Nasal cavity respiratory epithelium epithelial cell of viscerocranial mucosa (primary cell): ENCODE measurements around the gene ERCC2. TPM values are rescaled to one million over a fixed set of nuclear protein-coding genes. Genes with fewer than 3 reads are reported as not detected.

Experiments
- total RNA-seq: library from RNA; depleted of rRNA; stranded (reverse); fragments of >200 nt; gene quantifications from 2 replicates; pipeline ENCODE4 v1.2.3, GENCODE V29; 2014

ERCC2 gene
- total RNA-seq, result 7.2 and 10.0 TPM in 2 replicates

GRCh38 chr19:45370410-45371204, at the start of gene ERCC2:
Gene ERCC2, minus strand, starts transcription at chr19:45370573. Its CDS starts 33 bp downstream, at chr19:45370540.

GRCh38 chr19:45406226-45407090, 36.1 kb upstream of the ERCC2 start, which contains the start of gene POLR1G:
Gene POLR1G, plus strand, starts transcription at chr19:45406644. Its CDS starts 53 bp downstream, at chr19:45406697.

GRCh38 chr19:45404557-45405434, 34.4 kb upstream of the ERCC2 start, which contains the start of gene PPP1R13L:
Gene PPP1R13L, minus strand, starts transcription at chr19:45405069. Its CDS starts 6,751 bp downstream, at chr19:45398318.

GRCh38 chr19:45340232-45340898, 30.0 kb downstream of the ERCC2 start, which contains the start of gene KLC3:
Gene KLC3, plus strand, starts transcription at chr19:45340750. Its CDS starts 4,792 bp downstream, at chr19:45345542.

GRCh38 chr19:45322744-45323281, 47.6 kb downstream of the ERCC2 start, which contains the start of gene CKM:
Gene CKM, minus strand, starts transcription at chr19:45322875. Its CDS starts 3,162 bp downstream, at chr19:45319713.

Other genes with a start within 250 kb of the ERCC2 start
- 0.34 and 0.93 TPM in 2 replicates for gene NKPD1, start 209.6 kb downstream of the ERCC2 start, total RNA-seq
- 7.9 and 8.2 TPM in 2 replicates for gene TRAPPC6A, start 192.3 kb downstream of the ERCC2 start, total RNA-seq
- gene BLOC1S3, start 191.8 kb downstream of the ERCC2 start, total RNA-seq, result 6.1 and 6.2 TPM in 2 replicates
- gene EXOC3L2, start 125.2 kb downstream of the ERCC2 start, total RNA-seq, result 0.07 TPM in 1 of 2 replicates, not detected in the other
- 6.8 and 40.3 TPM in 2 replicates for gene MARK4, start 119.3 kb downstream of the ERCC2 start, total RNA-seq
- not detected in 2 replicates for gene CKM, start 47.7 kb downstream of the ERCC2 start, total RNA-seq
- 60.3 and 96.0 TPM in 2 replicates for gene KLC3, start 29.8 kb downstream of the ERCC2 start, total RNA-seq
- 20.2 and 91.4 TPM in 2 replicates for gene PPP1R13L, start 34.5 kb upstream of the ERCC2 start, total RNA-seq
- 25.6 and 35.5 TPM in 2 replicates for gene POLR1G, start 36.1 kb upstream of the ERCC2 start, total RNA-seq
- 36.2 and 84.8 TPM in 2 replicates for gene ERCC1, start 53.3 kb upstream of the ERCC2 start, total RNA-seq
- gene FOSB, start 97.4 kb upstream of the ERCC2 start, total RNA-seq, result 4.4 and 15.4 TPM in 2 replicates
- gene RTN2, start 126.5 kb upstream of the ERCC2 start, total RNA-seq, result 3.4 and 3.8 TPM in 2 replicates
- gene PPM1N, start 127.9 kb upstream of the ERCC2 start, total RNA-seq, result 1.1 and 1.4 TPM in 2 replicates
- gene VASP, start 136.9 kb upstream of the ERCC2 start, total RNA-seq, result 80.8 and 90.2 TPM in 2 replicates
- 6.2 and 8.3 TPM in 2 replicates for gene OPA3, start 214.2 kb upstream of the ERCC2 start, total RNA-seq
- not detected in 2 replicates for gene GPR4, start 231.6 kb upstream of the ERCC2 start, total RNA-seq